ENCODE results near the gene C9orf85. TPM values are rescaled to one million over a fixed set of nuclear protein-coding genes. Genes with fewer than 3 reads are reported as not detected.

The C9orf85 gene
- total RNA-seq (2014; rRNA removed; shearing (Covaris generic); ENCODE audit: low replicate concordance) = 4.6 and 9.4 TPM in 2 replicates

- Histone ChIP-seq H3K27me3 (no peaks in the 10 kb centered on the region), H3K9me3 (no peaks in the 10 kb centered on the region), H3K36me3 (no peaks in the 10 kb centered on the region), H3K4me3 (peak within 1 kb of the TSS; percentile 79)
- DNase-seq = peak; percentile 97
These were observed at the start of gene C9orf85, which contains the start of gene ABHD17B for GRCh38 chr9:71911061-71911907. Gene C9orf85, plus strand, starts transcription at chr9:71911639. Its CDS starts 96 bp downstream, at chr9:71911735. Gene ABHD17B, minus strand, starts transcription at chr9:71911193. Its CDS starts 36,113 bp downstream, at chr9:71875080.

GRCh38 chr9:71863631-71864030 lies 47.8 kb upstream of the C9orf85 start:
- Histone ChIP-seq H3K27me3 (no peaks in the 10 kb centered on the region), H3K4me3 (no peak overlapping the region), H3K9me3 (peaks cover 9% of the 10 kb centered on the region), H3K36me3 (no peaks in the 10 kb centered on the region; the same call in 1 of the 2 replicates)
- no peak for DNase-seq

- no peak overlapping the region for H3K4me3 ChIP-seq
- no peaks in the 10 kb centered on the region for H3K36me3 ChIP-seq
- H3K9me3 ChIP-seq = peaks cover 10% of the 10 kb centered on the region
- no peaks in the 10 kb centered on the region for H3K27me3 ChIP-seq
- no peak for DNase-seq
These were observed 36.1 kb upstream of the C9orf85 start for GRCh38 chr9:71875345-71875744.

GRCh38 chr9:71876106-71876505 lies 35.3 kb upstream of the C9orf85 start:
- Histone ChIP-seq H3K27me3 (no peaks in the 10 kb centered on the region), H3K36me3 (no peaks in the 10 kb centered on the region), H3K4me3 (no peak overlapping the region), H3K9me3 (peaks cover 14% of the 10 kb centered on the region)
- DNase-seq = no peak

- no peak for DNase-seq
- Histone ChIP-seq H3K36me3 (no peaks in the 10 kb centered on the region), H3K4me3 (no peak overlapping the region), H3K9me3 (peaks cover 14% of the 10 kb centered on the region), H3K27me3 (no peaks in the 10 kb centered on the region)
These were observed 34.6 kb upstream of the C9orf85 start for GRCh38 chr9:71876829-71877228.

- Histone ChIP-seq H3K36me3 (no peaks in the 10 kb centered on the region), H3K9me3 (peaks cover 14% of the 10 kb centered on the region), H3K4me3 (no peak overlapping the region), H3K27me3 (no peaks in the 10 kb centered on the region)
- DNase-seq = no peak
These were observed 32.8 kb upstream of the C9orf85 start for GRCh38 chr9:71878327-71879274.

GRCh38 chr9:71879644-71880174 lies 31.7 kb upstream of the C9orf85 start:
- H3K36me3 ChIP-seq = no peaks in the 10 kb centered on the region

GRCh38 chr9:71884005-71884404 lies 27.4 kb upstream of the C9orf85 start:
- Histone ChIP-seq H3K27me3 (no peaks in the 10 kb centered on the region), H3K36me3 (no peaks in the 10 kb centered on the region), H3K9me3 (peaks cover 6% of the 10 kb centered on the region; the same call in 1 of the 2 replicates), H3K4me3 (no peak overlapping the region)
- no peak for DNase-seq

More at GRCh38 chr9:71879644-71880174, 31.7 kb upstream of the C9orf85 start:
- no peaks in the 10 kb centered on the region for H3K27me3 ChIP-seq
- no peak overlapping the region for H3K4me3 ChIP-seq
- peaks cover 14% of the 10 kb centered on the region for H3K9me3 ChIP-seq
- no peak for DNase-seq

- no peak overlapping the region for H3K4me3 ChIP-seq
- no peaks in the 10 kb centered on the region for H3K27me3 ChIP-seq
- H3K9me3 ChIP-seq = peaks cover 3% of the 10 kb centered on the region; the same call in 1 of the 2 replicates
- no peak for DNase-seq
- H3K36me3 ChIP-seq = no peaks in the 10 kb centered on the region
These were observed 26.0 kb upstream of the C9orf85 start for GRCh38 chr9:71885467-71885866.

- no peak for DNase-seq
- no peaks in the 10 kb centered on the region for H3K36me3 ChIP-seq
- no peak overlapping the region for H3K4me3 ChIP-seq
- H3K9me3 ChIP-seq = peaks cover under 1% of the 10 kb centered on the region; the same call in 1 of the 2 replicates
- H3K27me3 ChIP-seq = no peaks in the 10 kb centered on the region
These were observed 25.4 kb upstream of the C9orf85 start for GRCh38 chr9:71886015-71886414.

GRCh38 chr9:71886541-71886940 lies 24.9 kb upstream of the C9orf85 start:
- no peak for DNase-seq
- Histone ChIP-seq H3K36me3 (no peaks in the 10 kb centered on the region), H3K4me3 (no peak overlapping the region), H3K27me3 (no peaks in the 10 kb centered on the region), H3K9me3 (no peaks in the 10 kb centered on the region)

- no peaks in the 10 kb centered on the region for H3K9me3 ChIP-seq
- no peaks in the 10 kb centered on the region for H3K36me3 ChIP-seq
- no peaks in the 10 kb centered on the region for H3K27me3 ChIP-seq
- no peak overlapping the region for H3K4me3 ChIP-seq
- DNase-seq = no peak
These were observed 24.1 kb upstream of the C9orf85 start for GRCh38 chr9:71887362-71887761.

GRCh38 chr9:71890042-71890679 lies 21.3 kb upstream of the C9orf85 start:
- H3K27me3 ChIP-seq = no peaks in the 10 kb centered on the region
- H3K9me3 ChIP-seq = no peaks in the 10 kb centered on the region
- no peak for DNase-seq
- no peak overlapping the region for H3K4me3 ChIP-seq
- no peaks in the 10 kb centered on the region for H3K36me3 ChIP-seq

- no peaks in the 10 kb centered on the region for H3K9me3 ChIP-seq
- H3K27me3 ChIP-seq = no peaks in the 10 kb centered on the region
- H3K36me3 ChIP-seq = no peaks in the 10 kb centered on the region
- no peak for DNase-seq
- no peak overlapping the region for H3K4me3 ChIP-seq
These were observed 19.8 kb upstream of the C9orf85 start for GRCh38 chr9:71891557-71892189.

GRCh38 chr9:71895117-71895516 lies 16.3 kb upstream of the C9orf85 start:
- Histone ChIP-seq H3K4me3 (no peak overlapping the region), H3K27me3 (no peaks in the 10 kb centered on the region), H3K9me3 (no peaks in the 10 kb centered on the region), H3K36me3 (no peaks in the 10 kb centered on the region)
- DNase-seq = no peak

GRCh38 chr9:71895955-71896354 lies 15.5 kb upstream of the C9orf85 start:
- H3K4me3 ChIP-seq = no peak overlapping the region
- no peaks in the 10 kb centered on the region for H3K27me3 ChIP-seq
- no peak for DNase-seq
- no peaks in the 10 kb centered on the region for H3K9me3 ChIP-seq
- no peaks in the 10 kb centered on the region for H3K36me3 ChIP-seq
